C4-2B (cell line): Measurements from ENCODE around the gene PANK1.

Experiments used
- H3K27ac ChIP-seq: fragments of 450-650 bp; 2 replicates; pipeline ENCODE4 v1.5.1; 2017
- CTCF ChIP-seq: fragments of 450-650 bp; conservative IDR thresholded peaks from 2 replicates; pipeline ENCODE4 v1.5.1; 2017; ENCODE audit warnings: mild to moderate bottlenecking
- ZFX ChIP-seq: fragments of 450-650 bp; IDR thresholded peaks from 2 replicates; pipeline ENCODE4 v1.6.1; 2017

The PANK1 gene

GRCh38 chr10:89602919-89603318, 42.1 kb downstream of the PANK1 start:
- H3K27ac ChIP-seq: no peak overlapping the region
- TF ChIP-seq ZFX: no peak
- no peak for TF ChIP-seq CTCF

DNA sequence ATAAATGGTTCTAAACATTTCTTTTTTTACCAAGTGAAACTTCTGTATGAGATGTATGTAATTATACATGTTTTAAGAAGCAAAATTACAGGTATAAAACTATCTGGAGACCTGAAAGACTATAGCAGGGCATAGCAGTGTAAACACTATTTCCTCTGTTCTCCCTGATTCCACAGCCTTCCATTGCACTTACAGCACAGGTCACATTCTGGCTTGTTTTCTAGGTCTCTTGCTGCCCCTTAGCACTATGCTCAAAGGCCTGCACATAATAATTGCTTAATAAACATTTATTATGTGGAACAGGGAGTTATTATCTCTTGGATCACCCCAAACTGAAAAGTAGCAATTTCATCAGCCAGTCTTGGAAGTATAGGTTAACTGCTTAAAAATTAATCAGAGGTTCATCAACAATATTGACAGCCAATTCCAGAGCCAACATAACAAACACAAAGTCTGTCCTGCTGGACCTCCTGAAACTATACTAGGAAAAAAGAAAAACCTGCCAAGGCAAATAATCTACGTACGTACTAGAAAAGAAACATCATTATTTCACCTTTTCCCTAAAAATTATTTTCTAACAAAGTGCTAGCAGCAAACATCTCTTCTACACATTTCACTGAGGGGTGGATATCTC, 43.2 kb downstream of the PANK1 start:
- no peak overlapping the region for H3K27ac ChIP-seq
- TF ChIP-seq CTCF (no peak), ZFX (no peak)

DNA sequence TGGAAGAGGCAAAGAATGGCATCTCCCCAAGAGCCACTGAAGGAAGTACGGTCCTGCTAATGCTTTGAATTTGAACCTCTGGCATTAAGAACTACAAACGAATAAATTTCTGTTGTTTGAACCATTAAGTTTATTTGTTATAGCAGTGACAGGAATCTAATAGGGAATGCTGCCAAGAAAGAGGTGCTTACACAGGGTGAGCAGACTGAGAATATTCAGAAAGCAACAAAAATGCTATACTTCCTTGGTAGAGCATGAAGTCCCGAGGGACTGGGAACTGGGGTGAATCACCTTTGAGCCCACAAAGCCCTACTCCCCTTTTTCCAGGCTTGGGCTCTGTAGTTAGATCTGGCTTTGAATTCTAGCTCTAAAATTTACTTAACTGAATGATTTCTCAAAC, 45.0 kb downstream of the PANK1 start:
- TF ChIP-seq CTCF (no peak), ZFX (no peak)
- H3K27ac ChIP-seq: no peak overlapping the region

DNA sequence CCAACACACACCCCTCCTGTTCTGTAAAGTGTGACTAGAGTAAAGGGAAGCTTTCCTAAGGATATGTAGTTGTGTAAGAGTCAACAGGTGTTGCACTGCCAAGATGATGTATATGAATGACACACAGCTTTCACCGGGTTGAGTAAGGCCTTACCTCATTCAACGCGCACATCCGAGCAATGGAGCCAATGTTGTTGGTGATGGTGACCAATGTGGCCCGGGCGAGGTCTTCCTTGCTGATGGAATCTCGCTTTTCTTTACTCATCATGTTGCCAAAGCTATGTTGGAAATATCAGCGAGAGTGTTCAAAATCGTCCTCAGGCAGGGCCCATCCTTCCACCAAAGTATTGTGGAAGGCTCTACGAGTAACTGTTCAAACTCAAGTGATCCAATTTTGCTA, 52.0 kb downstream of the PANK1 start:
- no peak for TF ChIP-seq ZFX
- no peak for TF ChIP-seq CTCF
- no peak overlapping the region for H3K27ac ChIP-seq

GRCh38 chr10:89592539-89592938, 52.5 kb downstream of the PANK1 start:
- no peak overlapping the region for H3K27ac ChIP-seq
- TF ChIP-seq ZFX (no peak), CTCF (no peak)

DNA sequence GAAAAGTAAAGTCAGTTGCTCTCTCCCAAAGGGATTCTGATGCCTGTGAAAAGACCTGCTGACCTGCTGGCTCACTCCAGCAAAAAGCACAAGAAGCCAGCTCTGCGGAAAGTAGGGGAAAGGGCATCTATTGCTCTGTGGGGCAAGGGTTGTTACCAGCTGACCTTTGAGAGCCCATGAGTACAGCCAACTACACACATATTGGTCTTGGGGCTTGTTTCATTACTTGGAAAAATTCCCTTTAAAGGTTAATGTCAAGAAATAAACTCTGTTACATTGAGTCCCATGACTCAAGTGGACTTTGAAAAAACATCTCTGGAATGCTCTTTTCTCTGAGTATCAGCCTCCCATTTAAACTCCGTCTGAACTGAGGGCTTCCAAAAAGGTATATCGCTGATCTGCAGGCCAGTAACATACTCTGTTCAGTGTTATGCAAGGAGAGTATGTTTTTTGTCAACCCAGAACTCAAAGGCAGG, 53.2 kb downstream of the PANK1 start:
- H3K27ac ChIP-seq: no peak overlapping the region
- TF ChIP-seq CTCF (no peak), ZFX (no peak)

DNA sequence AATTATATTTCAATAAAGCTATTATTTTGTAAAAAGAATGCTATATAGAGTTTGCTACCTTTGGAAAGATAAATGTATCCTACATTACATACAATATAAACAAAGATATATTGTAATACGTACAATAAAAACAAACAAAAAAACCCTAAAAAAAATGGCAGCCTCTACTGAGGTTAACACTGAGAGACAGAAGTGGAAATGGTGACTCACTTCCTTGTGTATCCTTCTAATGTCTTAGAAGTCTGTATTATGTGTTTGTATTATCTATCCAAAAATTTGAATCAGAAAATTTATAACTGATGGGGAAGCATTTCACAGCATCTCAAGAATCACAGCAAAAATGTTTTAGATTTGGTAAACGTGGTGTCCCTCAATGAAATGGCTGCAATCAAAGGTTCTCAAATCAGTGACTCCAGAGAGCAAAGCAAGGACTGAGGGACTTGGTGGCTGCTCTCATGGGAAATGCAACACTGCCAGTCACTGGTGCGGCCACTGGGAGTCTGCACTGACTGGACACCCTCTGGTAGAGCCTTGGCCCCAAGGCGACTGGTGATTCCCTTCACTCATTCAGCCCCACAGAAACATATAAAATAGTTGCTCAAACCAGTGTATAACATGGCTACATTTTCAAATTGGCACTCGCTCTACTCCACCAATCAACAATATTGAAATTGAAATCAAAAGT, 53.8 kb downstream of the PANK1 start:
- H3K27ac ChIP-seq: no peak overlapping the region
- TF ChIP-seq ZFX (no peak), CTCF (no peak)
